Measurements from ENCODE around the gene RAB10. TPM values are rescaled to one million over a fixed set of nuclear protein-coding genes. Genes with fewer than 3 reads are reported as not detected.

The RAB10 gene
- total and polyA plus RNA-seq, 9 of the 15 experiments (the other 6 are each of a cell fraction or from before 2014, with no cell fraction given), result 25.1 to 214 (median 157) TPM

GRCh38 chr2:26059542-26059941 lies 25.7 kb downstream of the RAB10 start:
- peak; percentile 88 for FAIRE-seq
- peaks cover 31 to 34% of the 10 kb centered on the region in 2 experiments for H3K4me1 ChIP-seq (replicated peaks in 1 of 2; ENCODE audit: control insufficient read depth in 2 of 2, insufficient read depth in 2 of 2, low read length in 2 of 2)
- peak; percentile 76 for ATAC-seq
- H3K4me2 ChIP-seq (ENCODE audit: insufficient read depth, low read length), result no peak overlapping the region; the same call in 1 of the 2 replicates
- no peak overlapping the region for H3K9ac ChIP-seq (ENCODE audit: insufficient read depth in 1 of 2, low read depth in 2 of 2, low read length in 2 of 2)
- peaks cover 100% of the 10 kb centered on the region for H3K79me2 ChIP-seq (ENCODE audit: control insufficient read depth, insufficient read depth, low read length)
- in situ Hi-C loops (cut with MboI) (no loop called here), intact Hi-C loops (cut with micrococcal nuclease) (loop anchor here (1.0 to 5.0 kb wide), 2 partner anchors 67 to 86 kb away; no protein-coding TSS in a partner anchor)
- 3% methylated on average over 3 of the region's 3 CpGs for WGBS (ENCODE audit: insufficient coverage, low coverage, missing lambda C conversion rate)
- no peak overlapping the region for H3K4me3 ChIP-seq
- H3K9me3 ChIP-seq (replicated peaks; ENCODE audit: control insufficient read depth, insufficient read depth, low read depth, low read length), result no peaks in the 10 kb centered on the region
- POLR2A ChIA-PET, result interaction anchor here (0.6 to 2.5 kb wide), 8 partner anchors 9 to 36 kb away, joined by 3 to 11 read pairs (median 5); partner anchors contain the start of gene RAB10
- H2AFZ ChIP-seq (ENCODE audit: low read depth, low read length), result no peak overlapping the region
- peaks cover 37% of the 10 kb centered on the region for H3K36me3 ChIP-seq (ENCODE audit: control insufficient read depth, insufficient read depth, low read length)
- no TSS peak for BruUV-seq (replicated peaks)
- H4K20me1 ChIP-seq (replicated peaks; ENCODE audit: control insufficient read depth, insufficient read depth, low read length), result peaks cover 13% of the 10 kb centered on the region; the same call in 1 of the 2 replicates
- no peaks in the 10 kb centered on the region for H3K27me3 ChIP-seq (ENCODE audit: control insufficient read depth in 2 of 2, insufficient read depth in 2 of 2, low read length in 2 of 2)
- H3K27ac ChIP-seq (ENCODE audit: extremely low read depth, low read depth, low read length), result peak overlapping the region; percentile 43; the same call in 2 of the 3 replicates
- DNase-seq (ENCODE audit: extremely low read depth in 1 of 4, low spot score in 3 of 4), result peak in 2 of 4 experiments; percentile 58 to 70
- H3K9me1 ChIP-seq (ENCODE audit: control insufficient read depth, insufficient read depth, low read length), result no peaks in the 10 kb centered on the region
- CTCF ChIA-PET (ENCODE audit: low intra/inter-chr PET ratio), result no interaction called here
- no peak for TF ChIP-seq BMI1 (IDR thresholded peaks at IDR 0.05; ENCODE audit: low read length)
- TF ChIP-seq TEAD2 (tag; IDR thresholded peaks at IDR 0.05), result no peak
- 0 out of 2 replicates have a peak, but pooled peaks have one; percentile 28 for TF ChIP-seq TEAD4 (IDR thresholded peaks at IDR 0.05; ENCODE audit: low read length)
- no peak for TF ChIP-seq TEAD4 (CRISPR knock-in tag; IDR thresholded peaks at IDR 0.05; ENCODE audit: borderline replicate concordance)
- no peak for TF ChIP-seq ZNF699 (CRISPR knock-in tag; IDR thresholded peaks at IDR 0.05; ENCODE audit: insufficient replicate concordance)
- TF ChIP-seq SOX6 (IDR thresholded peaks at IDR 0.05), result 0 out of 2 replicates have a peak, but pooled peaks have one; percentile 22
- TF ChIP-seq ZNF318 (IDR thresholded peaks at IDR 0.05; ENCODE audit: borderline replicate concordance in 1 of 2, low read depth in 1 of 2), result no peak
- no peak for TF ChIP-seq ZBED1 (IDR thresholded peaks at IDR 0.05)
- TF ChIP-seq DEAF1 (CRISPR knock-in tag; IDR thresholded peaks at IDR 0.05), result no peak
- TF ChIP-seq RNF219 (CRISPR knock-in tag; IDR thresholded peaks at IDR 0.05), result no peak
- no peak for TF ChIP-seq ZNF354B (CRISPR knock-in tag; IDR thresholded peaks at IDR 0.05)
